GM18909 (cell line): ENCODE measurements around the gene SERF2.
"Not testable (repeated sequence)": the region's sequence is repeated elsewhere in the genome, so short reads cannot be mapped to it uniquely, and the experiment has no call there.

ENCODE experiments used
- ATAC-seq: cut with Tn5 transposase; IDR thresholded peaks from one replicate; pipeline ENCODE4 v1.9.1; 2021; ENCODE audit warnings: mild to moderate bottlenecking; ENCODE audit not compliant: unreplicated experiment, poor library complexity

The SERF2 gene

GRCh38 chr15:43792761-43793476 lies 799 bp downstream of the SERF2 start:
- ATAC-seq, result no peak

DNA sequence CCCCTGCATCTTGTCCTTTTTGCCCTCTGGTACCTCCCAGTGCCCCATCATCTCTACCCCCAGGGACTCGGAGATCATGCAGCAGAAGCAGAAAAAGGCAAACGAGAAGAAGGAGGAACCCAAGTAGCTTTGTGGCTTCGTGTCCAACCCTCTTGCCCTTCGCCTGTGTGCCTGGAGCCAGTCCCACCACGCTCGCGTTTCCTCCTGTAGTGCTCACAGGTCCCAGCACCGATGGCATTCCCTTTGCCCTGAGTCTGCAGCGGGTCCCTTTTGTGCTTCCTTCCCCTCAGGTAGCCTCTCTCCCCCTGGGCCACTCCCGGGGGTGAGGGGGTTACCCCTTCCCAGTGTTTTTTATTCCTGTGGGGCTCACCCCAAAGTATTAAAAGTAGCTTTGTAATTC lies 1.5 kb downstream of the SERF2 start:
- ATAC-seq, result no peak

GRCh38 chr15:43794269-43795037 lies 2.3 kb downstream of the SERF2 start:
- no peak for ATAC-seq

DNA sequence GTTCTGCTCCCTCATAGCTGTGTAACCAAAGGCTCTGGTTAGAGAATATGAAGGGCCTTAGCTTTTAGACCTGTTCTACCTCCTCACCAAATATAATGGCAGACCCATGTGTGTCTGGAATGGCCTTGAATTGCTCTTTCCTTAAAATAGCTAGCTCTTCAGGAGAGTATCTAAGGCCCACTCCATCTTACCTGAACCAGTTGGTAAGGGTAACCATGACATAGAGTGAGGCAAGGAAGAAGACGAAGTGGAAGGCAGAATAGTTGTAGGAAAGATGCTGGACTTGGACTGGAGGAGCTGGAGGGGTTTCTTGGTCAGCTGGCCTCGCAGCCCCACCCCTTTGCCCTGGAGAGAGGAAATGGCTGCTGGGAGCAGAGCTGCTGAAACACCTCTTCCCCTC lies 3.1 kb downstream of the SERF2 start:
- ATAC-seq, result no peak

DNA sequence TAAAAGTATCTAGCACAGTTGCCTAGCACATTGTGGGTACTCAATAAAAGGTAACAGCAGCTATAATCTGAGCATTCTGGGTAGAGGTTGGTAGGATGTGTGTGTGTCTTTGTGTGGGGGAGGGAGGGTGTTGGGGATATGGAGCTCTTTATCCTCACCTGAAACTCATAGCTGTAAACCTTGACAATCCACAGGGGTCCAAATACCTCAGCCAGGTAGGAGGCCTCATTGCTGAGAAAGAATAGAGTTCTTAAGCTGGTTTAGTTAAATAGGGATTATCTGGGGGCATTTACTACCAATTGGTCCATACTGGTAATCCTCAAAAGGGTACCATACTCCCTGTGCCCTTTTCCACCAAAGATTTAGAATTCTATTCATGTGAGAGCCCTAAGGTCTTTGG lies 3.9 kb downstream of the SERF2 start:
- no peak for ATAC-seq

DNA sequence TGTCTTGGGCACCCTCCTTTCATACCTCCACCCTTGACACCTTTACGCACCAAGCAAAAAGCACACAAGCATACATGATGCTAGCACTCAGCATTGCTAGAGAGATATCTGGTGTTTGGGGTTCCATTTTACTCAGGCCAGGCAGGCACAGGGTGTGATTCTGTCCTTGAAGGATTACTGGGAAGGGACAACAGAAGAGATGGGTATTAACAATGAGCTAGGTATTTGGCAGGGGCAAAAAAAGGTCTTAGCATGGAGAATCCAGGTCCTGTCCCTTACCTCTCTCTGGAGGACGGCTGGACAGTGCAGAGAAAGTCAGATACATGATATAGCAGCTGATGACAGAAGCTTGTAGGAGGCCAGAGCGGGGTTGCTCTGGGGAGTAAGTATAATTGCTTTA lies 4.4 kb downstream of the SERF2 start:
- ATAC-seq, result no peak

GRCh38 chr15:43799209-43799944 lies 7.3 kb downstream of the SERF2 start:
- no peak for ATAC-seq

GRCh38 chr15:43799945-43800285 lies 7.8 kb downstream of the SERF2 start, which contains the start of gene SERINC4:
Gene SERINC4, minus strand, starts transcription at chr15:43800220. Its CDS starts 234 bp downstream, at chr15:43799986.
- no peak for ATAC-seq

GRCh38 chr15:43800286-43801141 lies 8.4 kb downstream of the SERF2 start, which contains the start of gene HYPK:
Gene HYPK, plus strand, starts transcription at chr15:43800599. Its CDS starts 24 bp downstream, at chr15:43800623.
- peak; percentile 91 for ATAC-seq

DNA sequence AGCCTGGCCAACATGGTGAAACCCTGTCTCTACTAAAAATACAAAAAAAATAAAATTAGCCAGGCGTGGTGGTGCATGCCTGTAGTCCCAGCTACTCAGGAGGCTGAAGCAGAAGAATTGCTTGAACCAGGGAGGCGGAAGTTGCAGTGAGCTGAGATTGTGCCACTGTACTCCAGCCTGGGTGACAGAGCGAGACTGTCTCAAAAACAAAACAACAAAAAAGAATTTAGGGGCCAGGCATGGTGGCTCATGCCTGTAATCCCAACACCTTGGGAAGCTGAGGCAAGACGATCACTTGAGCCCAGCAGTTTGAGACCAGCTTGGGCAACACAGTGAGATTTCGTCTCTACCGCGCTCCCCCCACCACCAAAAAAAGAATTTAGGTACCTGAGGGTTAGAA lies 10.6 kb downstream of the SERF2 start:
- ATAC-seq, result not testable (repeated sequence)

- no peak for ATAC-seq
Observed at GRCh38 chr15:43808435-43808950, 16.4 kb downstream of the SERF2 start.

DNA sequence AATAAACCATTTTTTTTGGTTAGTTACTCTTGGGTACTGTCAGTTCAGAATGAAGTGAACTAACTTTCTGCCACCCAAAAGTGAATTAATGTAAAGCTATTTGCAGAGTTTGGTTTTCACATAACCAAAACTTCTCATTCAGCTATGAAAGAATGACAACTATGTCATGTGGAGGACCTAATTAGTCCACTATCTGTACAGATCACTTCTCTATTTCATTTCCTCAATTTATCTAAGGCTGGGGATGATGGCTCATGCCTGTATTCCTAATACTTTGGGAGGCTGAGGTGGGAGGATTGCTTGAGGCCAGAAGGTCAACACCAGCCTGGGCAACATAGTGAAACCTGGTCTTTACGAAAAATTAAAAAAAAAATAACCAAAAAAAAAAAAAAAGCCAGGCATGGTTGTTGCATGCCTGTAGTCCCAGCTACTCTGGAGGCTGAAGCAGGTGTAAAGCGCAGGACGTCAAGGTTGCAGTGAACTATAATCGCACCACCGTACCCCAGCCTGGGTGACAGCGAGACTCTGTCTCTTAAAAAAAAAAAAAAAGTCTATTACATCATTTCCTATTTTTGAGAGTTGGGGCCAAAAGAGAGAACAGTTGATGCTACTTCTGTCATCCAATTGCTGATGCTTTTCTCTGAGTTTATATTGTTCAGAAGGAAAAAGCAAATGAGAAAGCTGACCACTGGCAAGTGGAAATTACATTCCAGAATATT lies 17.0 kb downstream of the SERF2 start:
- ATAC-seq, result no peak

GRCh38 chr15:43815064-43815463 lies 22.9 kb downstream of the SERF2 start:
- not testable (repeated sequence) for ATAC-seq

GRCh38 chr15:43821505-43821904 lies 29.4 kb downstream of the SERF2 start:
- no peak for ATAC-seq

DNA sequence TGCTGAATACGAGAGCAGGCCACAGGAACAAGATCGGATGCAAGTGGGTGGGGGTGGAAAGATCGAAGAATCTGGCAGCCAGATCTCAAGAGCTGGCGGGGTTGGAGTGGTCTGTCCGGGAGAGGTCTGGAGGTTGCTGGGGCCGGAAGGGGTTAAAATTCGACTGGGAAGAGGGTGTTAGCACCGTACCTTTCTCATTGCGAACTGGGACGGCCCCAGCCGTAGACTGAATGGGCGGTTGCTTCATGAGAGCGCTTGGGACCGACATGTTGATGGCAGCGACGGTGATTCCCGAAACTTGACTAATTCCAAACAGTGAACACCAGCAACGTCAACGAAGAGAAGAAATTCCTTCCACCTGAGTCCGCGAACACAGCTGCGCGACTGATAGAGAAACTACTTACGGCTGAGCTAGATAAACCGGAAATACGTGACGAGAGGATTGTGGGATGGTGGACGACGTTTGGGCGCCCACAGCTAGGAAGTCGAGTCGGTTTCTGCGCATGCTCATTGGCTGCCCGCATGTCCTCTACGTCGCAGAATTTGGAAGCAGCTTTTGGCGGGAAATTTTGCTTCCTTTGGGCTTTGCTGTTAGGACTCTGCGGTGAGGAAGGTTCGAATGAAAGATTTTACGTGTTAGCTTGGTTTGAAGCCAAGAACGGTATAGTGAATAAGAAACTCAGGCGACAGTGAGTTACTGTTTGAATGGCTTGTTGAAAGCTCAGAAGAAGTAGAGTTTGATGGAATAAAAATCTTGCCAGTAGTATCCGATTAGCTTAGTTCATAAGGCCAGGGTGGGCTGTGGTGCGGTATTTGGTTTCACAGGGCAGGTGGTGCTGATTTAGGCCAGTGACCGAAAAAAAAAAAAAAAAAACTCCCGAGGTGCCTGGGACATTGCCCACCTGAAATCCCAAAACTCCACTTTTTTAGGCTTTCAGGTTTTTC lies 32.5 kb downstream of the SERF2 start, which contains the start of gene MFAP1:
Gene MFAP1, minus strand, starts transcription at position 389 of the 945 bp plus-strand sequence. Its CDS starts 121 bp downstream, at position 268.
- ATAC-seq, result peak; percentile 81

GRCh38 chr15:43825305-43825704 lies 33.2 kb downstream of the SERF2 start:
- ATAC-seq, result not testable (repeated sequence)

DNA sequence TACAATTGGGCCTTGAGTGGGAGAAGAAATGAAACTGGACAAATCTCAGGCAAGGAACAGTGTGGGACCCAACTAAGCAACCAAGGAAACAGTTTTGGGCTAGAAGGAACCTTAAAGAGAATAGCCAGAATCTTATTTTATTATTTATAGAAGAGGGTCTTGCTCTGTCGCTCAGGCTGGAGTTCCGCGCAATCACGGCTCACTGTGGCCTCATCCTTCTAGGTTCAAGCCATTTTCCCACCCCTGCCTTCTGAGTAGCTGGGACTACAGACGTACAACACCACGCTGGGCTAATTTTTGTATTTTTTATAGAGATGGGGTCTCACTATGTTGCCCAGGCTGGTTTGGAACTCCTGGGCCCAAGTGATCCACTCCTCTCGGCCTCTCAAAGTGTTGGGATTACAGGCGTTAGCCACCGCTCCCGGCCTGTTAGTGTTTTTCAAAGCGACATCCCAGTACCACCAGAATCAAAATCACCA lies 33.9 kb downstream of the SERF2 start:
- ATAC-seq, result no peak
